ENCODE results near the gene ADARB2. TPM values are rescaled to one million over a fixed set of nuclear protein-coding genes. Genes with fewer than 3 reads are reported as not detected.

ADARB2 gene
- total and polyA plus RNA-seq, 3 donors from 2014 or later = 8.5 to 13.0 (median 10.4) TPM

- no peak for DNase-seq
- H3K4me1 ChIP-seq = peaks cover 3% of the 10 kb centered on the region
- intact Hi-C loops (cut with DNase I; ENCODE audit: low total_unique reads) = no loop called here
- H3K27me3 ChIP-seq = no peaks in the 10 kb centered on the region
- no peak overlapping the region for H3K27ac ChIP-seq
- 83 to 87% methylated on average over 13 of the region's 13 CpGs for WGBS, 2 donors
- no peaks in the 10 kb centered on the region for H3K9me3 ChIP-seq
- no peaks in the 10 kb centered on the region for H3K36me3 ChIP-seq (ENCODE audit: low read depth, missing control alignments)
- TF ChIP-seq POLR2A (IDR thresholded peaks at IDR 0.05) = no peak
- TF ChIP-seq, protein P1, sequence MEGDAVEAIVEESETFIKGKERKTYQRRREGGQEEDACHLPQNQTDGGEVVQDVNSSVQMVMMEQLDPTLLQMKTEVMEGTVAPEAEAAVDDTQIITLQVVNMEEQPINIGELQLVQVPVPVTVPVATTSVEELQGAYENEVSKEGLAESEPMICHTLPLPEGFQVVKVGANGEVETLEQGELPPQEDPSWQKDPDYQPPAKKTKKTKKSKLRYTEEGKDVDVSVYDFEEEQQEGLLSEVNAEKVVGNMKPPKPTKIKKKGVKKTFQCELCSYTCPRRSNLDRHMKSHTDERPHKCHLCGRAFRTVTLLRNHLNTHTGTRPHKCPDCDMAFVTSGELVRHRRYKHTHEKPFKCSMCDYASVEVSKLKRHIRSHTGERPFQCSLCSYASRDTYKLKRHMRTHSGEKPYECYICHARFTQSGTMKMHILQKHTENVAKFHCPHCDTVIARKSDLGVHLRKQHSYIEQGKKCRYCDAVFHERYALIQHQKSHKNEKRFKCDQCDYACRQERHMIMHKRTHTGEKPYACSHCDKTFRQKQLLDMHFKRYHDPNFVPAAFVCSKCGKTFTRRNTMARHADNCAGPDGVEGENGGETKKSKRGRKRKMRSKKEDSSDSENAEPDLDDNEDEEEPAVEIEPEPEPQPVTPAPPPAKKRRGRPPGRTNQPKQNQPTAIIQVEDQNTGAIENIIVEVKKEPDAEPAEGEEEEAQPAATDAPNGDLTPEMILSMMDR (IDR thresholded peaks at IDR 0.05) = no peak
- H3K4me3 ChIP-seq = no peak overlapping the region
Measured at GRCh38 chr10:1361411-1362105, 375.8 kb downstream of the ADARB2 start.

DNA sequence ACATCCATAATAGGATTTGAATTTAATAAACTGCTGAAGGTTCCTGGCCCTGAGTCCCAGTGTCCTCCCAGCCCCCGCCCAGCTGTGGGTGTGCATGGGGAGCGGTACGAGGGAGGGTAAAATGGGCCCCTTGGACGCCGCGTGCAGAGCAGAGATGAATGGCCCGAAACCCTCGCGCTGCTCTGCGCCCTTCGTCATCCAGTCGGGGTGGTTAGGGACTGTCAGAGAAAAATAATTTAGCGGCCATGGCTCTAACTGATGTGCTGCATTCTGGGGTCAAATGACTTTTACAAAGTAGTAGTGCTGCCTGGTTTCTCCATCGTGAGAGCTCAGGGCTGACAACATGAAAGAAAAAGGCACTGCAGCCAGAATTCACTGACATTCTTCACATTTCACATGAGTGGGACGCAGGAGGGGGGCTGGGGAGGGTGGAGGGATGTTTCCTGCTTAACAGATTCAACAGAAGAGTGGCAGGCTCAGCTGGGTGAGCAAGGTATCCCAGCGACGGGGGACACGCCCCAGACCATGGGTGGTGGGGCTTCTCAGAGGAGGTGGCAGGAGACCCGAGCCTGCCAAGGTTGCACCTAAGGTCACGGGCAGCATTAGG lies 376.7 kb downstream of the ADARB2 start:
- intact Hi-C loops (cut with DNase I; ENCODE audit: low total_unique reads) = no loop called here

GRCh38 chr10:1360011-1360557 lies 377.2 kb downstream of the ADARB2 start:
- Histone ChIP-seq H3K27ac (no peak overlapping the region), H3K4me1 (peaks cover 3% of the 10 kb centered on the region), H3K9me3 (no peaks in the 10 kb centered on the region), H3K36me3 (ENCODE audit: low read depth, missing control alignments) (no peaks in the 10 kb centered on the region), H3K4me3 (no peak overlapping the region), H3K27me3 (no peaks in the 10 kb centered on the region)
- intact Hi-C loops (cut with DNase I; ENCODE audit: low total_unique reads) = no loop called here
- DNase-seq = no peak
- WGBS, 2 donors = 73 to 85% methylated on average over 7 to 19 of the region's 19 CpGs
- TF ChIP-seq POLR2A (IDR thresholded peaks at IDR 0.05) = no peak
- TF ChIP-seq, protein P1 (IDR thresholded peaks at IDR 0.05) = peak in 1 of 3 experiments; percentile 25

More for the DNA sequence above, 376.7 kb downstream of the ADARB2 start:
- no peaks in the 10 kb centered on the region for H3K27me3 ChIP-seq
- no peak overlapping the region for H3K27ac ChIP-seq
- TF ChIP-seq, protein P1 (IDR thresholded peaks at IDR 0.05) = no peak
- no peak for TF ChIP-seq POLR2A (IDR thresholded peaks at IDR 0.05)
- H3K36me3 ChIP-seq (ENCODE audit: low read depth, missing control alignments) = no peaks in the 10 kb centered on the region
- no peak overlapping the region for H3K4me3 ChIP-seq
- peaks cover 3% of the 10 kb centered on the region for H3K4me1 ChIP-seq
- H3K9me3 ChIP-seq = no peaks in the 10 kb centered on the region
- 46 to 47% methylated on average over 20 of the region's 20 CpGs for WGBS, 2 donors
- no peak for DNase-seq

GRCh38 chr10:1359626-1359955 lies 377.7 kb downstream of the ADARB2 start:
- H3K27ac ChIP-seq = no peak overlapping the region
- intact Hi-C loops (cut with DNase I; ENCODE audit: low total_unique reads) = no loop called here
- H3K4me1 ChIP-seq = peaks cover 3% of the 10 kb centered on the region
- H3K9me3 ChIP-seq = no peaks in the 10 kb centered on the region
- DNase-seq = no peak
- H3K36me3 ChIP-seq (ENCODE audit: low read depth, missing control alignments) = no peaks in the 10 kb centered on the region
- no peak overlapping the region for H3K4me3 ChIP-seq
- WGBS, 2 donors = 88 to 90% methylated on average over 9 to 12 of the region's 12 CpGs
- TF ChIP-seq, protein P1 (IDR thresholded peaks at IDR 0.05) = no peak
- TF ChIP-seq POLR2A (IDR thresholded peaks at IDR 0.05) = no peak
- no peaks in the 10 kb centered on the region for H3K27me3 ChIP-seq

All from testis (tissue), 3 donors.